ENCODE measurements around the gene ZGPAT.
A peak's percentile ranks its signal among the peaks of the same experiment; 100 is the strongest.
"Not testable (repeated sequence)": the region's sequence is repeated elsewhere in the genome, so short reads cannot be mapped to it uniquely, and the experiment has no call there.

The ZGPAT gene

DNA sequence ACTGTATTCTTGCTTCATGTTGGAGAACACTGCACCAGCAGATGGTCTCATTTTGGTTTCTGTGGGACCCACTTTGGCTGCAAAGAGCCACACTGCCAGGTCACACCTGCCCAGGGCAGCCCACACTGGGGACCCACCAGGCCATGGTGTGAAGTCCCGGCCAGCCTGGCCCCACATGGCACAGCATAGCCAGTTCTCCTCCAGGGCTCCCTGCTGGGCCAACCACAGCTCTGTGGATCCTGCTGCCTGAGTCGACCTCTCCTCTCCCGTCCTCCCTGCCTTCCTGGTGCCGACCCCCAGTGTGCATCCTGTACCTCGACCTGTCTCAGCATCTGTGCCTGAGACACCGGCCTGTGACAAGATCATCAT, 3.1 kb upstream of the ZGPAT start:
- Mint-ChIP-seq H3K27ac (ENCODE audit: low read depth) (no peak overlapping the region), H3K4me3 (no peak overlapping the region), H3K4me1 (peaks cover 42% of the 10 kb centered on the region), H3K36me3 (ENCODE audit: insufficient read depth) (peaks cover 29% of the 10 kb centered on the region), H3K9me3 (no peaks in the 10 kb centered on the region), H3K27me3 (no peaks in the 10 kb centered on the region)
- DNase-seq (ENCODE audit: low spot score in 2 of 2) = no peak
- no peak for ATAC-seq (replicated peaks; ENCODE audit: extremely low read depth, poor library complexity, severe bottlenecking)

GRCh38 chr20:63705232-63706026, 2.4 kb upstream of the ZGPAT start:
- Mint-ChIP-seq H3K27ac (ENCODE audit: low read depth) (no peak overlapping the region), H3K36me3 (ENCODE audit: insufficient read depth) (peaks cover 32% of the 10 kb centered on the region), H3K9me3 (no peaks in the 10 kb centered on the region), H3K4me3 (peak overlapping the region; percentile 5), H3K4me1 (peaks cover 45% of the 10 kb centered on the region), H3K27me3 (no peaks in the 10 kb centered on the region)
- ATAC-seq (replicated peaks; ENCODE audit: extremely low read depth, poor library complexity, severe bottlenecking) (no peak), DNase-seq (ENCODE audit: low spot score in 2 of 2) (no peak)

GRCh38 chr20:63706027-63706695, 1.7 kb upstream of the ZGPAT start:
- peak overlapping the region; percentile 84 for H3K4me3 Mint-ChIP-seq
- DNase-seq (ENCODE audit: low spot score in 2 of 2) = no peak
- H3K4me1 Mint-ChIP-seq = peaks cover 49% of the 10 kb centered on the region
- peak overlapping the region; percentile 82 for H3K27ac Mint-ChIP-seq (ENCODE audit: low read depth)
- no peaks in the 10 kb centered on the region for H3K9me3 Mint-ChIP-seq
- H3K27me3 Mint-ChIP-seq = no peaks in the 10 kb centered on the region
- H3K36me3 Mint-ChIP-seq (ENCODE audit: insufficient read depth) = peaks cover 39% of the 10 kb centered on the region
- no peak for ATAC-seq (replicated peaks; ENCODE audit: extremely low read depth, poor library complexity, severe bottlenecking)

DNA sequence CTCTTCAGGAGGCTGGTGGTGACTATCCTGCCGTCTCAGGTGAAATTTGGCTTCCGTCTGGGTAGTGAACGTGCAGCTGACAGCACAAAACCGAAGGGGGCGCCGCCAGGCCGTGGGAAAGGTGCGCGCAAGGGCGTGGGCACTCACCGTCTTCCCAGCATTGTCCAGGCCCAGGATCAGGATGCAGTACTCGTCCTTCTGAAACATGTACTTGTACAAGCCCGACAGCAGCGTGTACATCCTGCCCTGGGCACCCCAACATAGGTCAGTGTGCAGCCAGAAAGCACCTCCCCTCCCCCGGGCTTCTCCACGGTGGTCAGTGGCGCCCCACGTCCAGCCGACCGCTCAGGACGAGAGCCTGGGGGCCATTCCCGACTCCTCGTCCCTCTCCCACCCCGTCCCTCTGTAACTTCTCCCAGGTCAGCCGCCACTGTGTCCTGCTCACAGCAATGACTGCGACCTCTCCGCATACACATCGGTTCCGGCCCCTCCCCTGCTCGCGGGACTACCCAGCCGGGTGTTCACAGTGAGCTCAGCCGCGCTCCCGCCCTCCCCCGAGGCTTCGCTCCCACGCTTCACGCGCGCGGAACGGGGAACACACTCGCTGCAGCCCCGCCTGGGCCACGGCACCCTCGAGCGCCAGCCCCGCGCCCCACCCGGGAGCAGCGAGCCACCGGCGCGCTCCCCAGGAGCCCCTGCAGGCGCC, 834 bp upstream of the ZGPAT start:
- peaks cover 46% of the 10 kb centered on the region for H3K4me1 Mint-ChIP-seq
- peak overlapping the region; percentile 82 for H3K27ac Mint-ChIP-seq (ENCODE audit: low read depth)
- DNase-seq (ENCODE audit: low spot score in 2 of 2) (peak; percentile 41 to 44), ATAC-seq (replicated peaks; ENCODE audit: extremely low read depth, poor library complexity, severe bottlenecking) (peak; percentile 66)
- H3K4me3 Mint-ChIP-seq = peak overlapping the region; percentile 84
- no peaks in the 10 kb centered on the region for H3K27me3 Mint-ChIP-seq
- peaks cover 45% of the 10 kb centered on the region for H3K36me3 Mint-ChIP-seq (ENCODE audit: insufficient read depth)
- H3K9me3 Mint-ChIP-seq = no peaks in the 10 kb centered on the region

DNA sequence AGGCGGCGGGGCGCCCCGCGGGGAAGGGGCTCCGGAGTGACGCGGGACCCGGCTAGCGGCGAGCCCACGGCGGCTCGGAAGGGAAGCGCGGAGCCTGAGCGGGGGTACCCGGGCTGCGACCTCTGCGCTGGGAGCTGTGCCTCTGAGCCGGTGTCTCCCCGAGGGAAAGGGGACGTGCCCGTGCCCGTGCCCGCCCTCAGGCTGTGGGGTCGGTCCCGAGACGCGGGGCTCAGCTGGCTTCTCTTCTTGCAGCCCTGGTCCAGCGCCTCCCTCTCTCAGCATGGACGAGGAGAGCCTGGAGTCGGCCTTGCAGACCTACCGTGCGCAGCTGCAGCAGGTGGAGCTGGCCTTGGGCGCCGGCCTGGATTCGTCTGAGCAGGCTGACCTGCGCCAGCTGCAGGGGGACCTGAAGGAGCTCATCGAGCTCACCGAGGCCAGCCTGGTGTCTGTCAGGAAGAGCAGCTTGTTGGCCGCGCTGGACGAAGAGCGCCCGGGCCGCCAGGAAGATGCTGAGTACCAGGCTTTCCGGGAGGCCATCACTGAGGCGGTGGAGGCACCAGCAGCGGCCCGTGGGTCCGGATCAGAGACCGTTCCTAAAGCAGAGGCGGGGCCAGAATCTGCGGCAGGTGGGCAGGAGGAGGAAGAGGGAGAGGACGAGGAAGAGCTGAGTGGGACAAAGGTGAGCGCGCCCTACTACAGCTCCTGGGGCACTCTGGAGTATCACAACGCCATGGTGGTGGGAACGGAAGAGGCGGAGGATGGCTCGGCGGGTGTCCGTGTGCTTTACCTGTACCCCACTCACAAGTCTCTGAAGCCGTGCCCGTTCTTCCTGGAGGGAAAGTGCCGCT, 686 bp downstream of the ZGPAT start:
- Mint-ChIP-seq H3K4me3 (peak overlapping the region; percentile 84), H3K4me1 (peaks cover 48% of the 10 kb centered on the region), H3K27ac (ENCODE audit: low read depth) (peak overlapping the region; percentile 32), H3K9me3 (no peaks in the 10 kb centered on the region), H3K36me3 (ENCODE audit: insufficient read depth) (peaks cover 58% of the 10 kb centered on the region), H3K27me3 (no peaks in the 10 kb centered on the region)
- peak in 1 of 2 donors; percentile 13 for DNase-seq (ENCODE audit: low spot score in 2 of 2)
- peak; percentile 27 for ATAC-seq (replicated peaks; ENCODE audit: extremely low read depth, poor library complexity, severe bottlenecking)

GRCh38 chr20:63709149-63709527, 1.3 kb downstream of the ZGPAT start:
- DNase-seq (ENCODE audit: low spot score in 2 of 2) (no peak), ATAC-seq (replicated peaks; ENCODE audit: extremely low read depth, poor library complexity, severe bottlenecking) (no peak)
- Mint-ChIP-seq H3K4me3 (peak overlapping the region; percentile 84), H3K9me3 (no peaks in the 10 kb centered on the region), H3K27me3 (no peaks in the 10 kb centered on the region), H3K4me1 (peaks cover 48% of the 10 kb centered on the region), H3K36me3 (ENCODE audit: insufficient read depth) (peaks cover 60% of the 10 kb centered on the region), H3K27ac (ENCODE audit: low read depth) (no peak overlapping the region)

- Mint-ChIP-seq H3K4me1 (peaks cover 48% of the 10 kb centered on the region), H3K4me3 (no peak overlapping the region), H3K27ac (ENCODE audit: low read depth) (no peak overlapping the region), H3K9me3 (no peaks in the 10 kb centered on the region), H3K27me3 (no peaks in the 10 kb centered on the region), H3K36me3 (ENCODE audit: insufficient read depth) (peaks cover 66% of the 10 kb centered on the region)
- ATAC-seq (replicated peaks; ENCODE audit: extremely low read depth, poor library complexity, severe bottlenecking) (no peak), DNase-seq (ENCODE audit: low spot score in 2 of 2) (no peak)
Measured at GRCh38 chr20:63711085-63711645, 3.3 kb downstream of the ZGPAT start.

DNA sequence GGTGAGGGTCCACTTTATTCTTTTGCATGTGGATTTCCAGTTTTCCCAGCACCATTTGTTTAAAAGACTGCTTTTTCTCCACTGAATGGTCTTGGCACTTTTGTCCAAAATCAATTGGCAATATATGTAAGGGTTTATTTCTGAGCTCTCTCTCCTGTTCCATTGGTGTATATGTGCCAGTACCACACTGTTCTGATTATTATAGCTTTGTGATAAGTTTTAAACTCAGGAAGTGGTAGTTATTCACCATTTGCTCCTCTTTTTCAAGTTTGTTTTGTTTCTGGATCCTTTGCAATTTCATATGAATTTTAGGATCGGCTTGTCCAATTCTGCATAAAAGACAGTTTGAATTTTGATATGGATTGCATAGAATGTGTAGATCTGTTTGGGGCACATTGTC, 4.4 kb downstream of the ZGPAT start:
- peaks cover 70% of the 10 kb centered on the region for H3K36me3 Mint-ChIP-seq (ENCODE audit: insufficient read depth)
- DNase-seq (ENCODE audit: low spot score in 2 of 2) = no peak
- H3K9me3 Mint-ChIP-seq = no peaks in the 10 kb centered on the region
- no peak for ATAC-seq (replicated peaks; ENCODE audit: extremely low read depth, poor library complexity, severe bottlenecking)
- H3K27me3 Mint-ChIP-seq = no peaks in the 10 kb centered on the region
- peak overlapping the region; percentile 50 for H3K27ac Mint-ChIP-seq (ENCODE audit: low read depth)
- no peak overlapping the region for H3K4me3 Mint-ChIP-seq
- H3K4me1 Mint-ChIP-seq = peaks cover 48% of the 10 kb centered on the region

GRCh38 chr20:63714858-63715257, 7.0 kb downstream of the ZGPAT start:
- Mint-ChIP-seq H3K36me3 (ENCODE audit: insufficient read depth) (peaks cover 79% of the 10 kb centered on the region), H3K4me3 (no peak overlapping the region), H3K27me3 (no peaks in the 10 kb centered on the region), H3K4me1 (peaks cover 48% of the 10 kb centered on the region), H3K27ac (ENCODE audit: low read depth) (no peak overlapping the region), H3K9me3 (peaks cover 6% of the 10 kb centered on the region)
- DNase-seq (ENCODE audit: low spot score in 2 of 2) (no peak), ATAC-seq (replicated peaks; ENCODE audit: extremely low read depth, poor library complexity, severe bottlenecking) (no peak)

DNA sequence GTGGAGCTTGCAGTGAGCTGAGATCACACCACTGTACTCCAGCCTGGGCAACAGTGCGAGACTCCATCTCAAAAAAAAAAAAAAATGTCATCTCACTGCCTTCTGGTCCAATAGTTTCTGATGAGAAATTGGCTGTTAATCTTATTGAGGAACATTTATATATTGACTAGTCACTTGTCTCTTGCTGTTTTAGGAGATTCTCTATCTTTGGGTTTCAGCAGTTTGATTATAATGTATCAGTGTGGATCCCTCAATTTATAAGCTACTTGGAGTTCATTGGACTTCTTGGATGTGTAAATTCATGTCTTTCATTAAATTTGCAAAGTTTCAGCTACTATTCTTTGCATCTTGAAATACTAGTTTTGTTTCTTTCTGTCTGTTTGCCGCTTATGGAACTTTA, 11.2 kb downstream of the ZGPAT start:
- no peaks in the 10 kb centered on the region for H3K27me3 Mint-ChIP-seq
- H3K4me1 Mint-ChIP-seq = peaks cover 42% of the 10 kb centered on the region
- H3K9me3 Mint-ChIP-seq = peaks cover 6% of the 10 kb centered on the region
- DNase-seq (ENCODE audit: low spot score in 2 of 2) (no peak), ATAC-seq (replicated peaks; ENCODE audit: extremely low read depth, poor library complexity, severe bottlenecking) (no peak)
- H3K27ac Mint-ChIP-seq (ENCODE audit: low read depth) = peak overlapping the region; percentile 72
- peaks cover 64% of the 10 kb centered on the region for H3K36me3 Mint-ChIP-seq (ENCODE audit: insufficient read depth)
- H3K4me3 Mint-ChIP-seq = no peak overlapping the region

DNA sequence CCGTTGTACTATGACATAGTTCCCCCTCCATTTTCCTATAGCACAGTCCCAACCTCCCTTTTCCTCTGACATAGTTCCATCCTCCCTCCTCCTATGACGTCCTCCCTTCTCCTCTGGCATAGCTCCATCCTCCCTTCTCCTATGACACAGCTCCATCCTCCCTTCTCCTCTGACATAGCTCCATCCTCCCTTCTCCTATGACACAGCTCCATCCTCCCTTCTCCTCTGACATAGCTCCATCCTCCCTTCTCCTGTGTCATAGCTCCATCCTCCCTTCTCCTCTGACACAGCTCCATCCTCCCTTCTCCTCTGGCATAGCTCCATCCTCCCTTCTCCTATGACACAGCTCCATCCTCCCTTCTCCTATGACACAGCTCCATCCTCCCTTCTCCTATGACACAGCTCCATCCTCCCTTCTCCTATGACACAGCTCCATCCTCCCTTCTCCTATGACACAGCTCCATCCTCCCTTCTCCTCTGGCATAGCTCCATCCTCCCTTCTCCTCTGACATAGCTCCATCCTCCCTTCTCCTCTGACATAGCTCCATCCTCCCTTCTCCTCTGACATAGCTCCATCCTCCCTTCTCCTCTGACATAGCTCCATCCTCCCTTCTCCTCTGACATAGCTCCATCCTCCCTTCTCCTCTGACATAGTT, 15.3 kb downstream of the ZGPAT start:
- H3K36me3 Mint-ChIP-seq (ENCODE audit: insufficient read depth) = peaks cover 41% of the 10 kb centered on the region

More for the DNA sequence above, 15.3 kb downstream of the ZGPAT start:
- H3K4me1 Mint-ChIP-seq = peaks cover 27% of the 10 kb centered on the region
- peaks cover 11% of the 10 kb centered on the region for H3K9me3 Mint-ChIP-seq
- ATAC-seq (replicated peaks; ENCODE audit: extremely low read depth, poor library complexity, severe bottlenecking); H3K4me3 Mint-ChIP-seq; DNase-seq (ENCODE audit: low spot score in 2 of 2); H3K27me3 Mint-ChIP-seq; H3K27ac Mint-ChIP-seq (ENCODE audit: low read depth): not testable (repeated sequence)

All from central memory CD8-positive, alpha-beta T cell (primary cell).